Stimulated activated CD4-positive, alpha-beta T cell treated with anti-CD3 and anti-CD28 coated beads, TNF-alpha, amount 100 ng/mL, for 48 hours (primary cell): Measurements from ENCODE around the gene LRMDA.

Experiments used
- DNase-seq, 3 donors: peaks; one replicate each; pipeline ENCODE4 v3.0.0-alpha.2; 2020; ENCODE audit warnings: low read depth in 3 of 3

The LRMDA gene

GRCh38 chr10:76393875-76394706 lies 962.7 kb downstream of the LRMDA start:
- no peak for DNase-seq

- DNase-seq: no peak
These were observed 963.3 kb downstream of the LRMDA start for GRCh38 chr10:76394707-76395042.

GRCh38 chr10:76395251-76395650 lies 963.8 kb downstream of the LRMDA start:
- DNase-seq: no peak

GRCh38 chr10:76396134-76396533 lies 964.7 kb downstream of the LRMDA start:
- DNase-seq: no peak

- no peak for DNase-seq
These were observed 966.0 kb downstream of the LRMDA start for GRCh38 chr10:76397181-76398042.

GRCh38 chr10:76398043-76398710 lies 966.8 kb downstream of the LRMDA start:
- DNase-seq: no peak

GRCh38 chr10:76399226-76399625 lies 967.8 kb downstream of the LRMDA start:
- no peak for DNase-seq

- DNase-seq: no peak
These were observed 969.6 kb downstream of the LRMDA start for GRCh38 chr10:76401006-76401405.

GRCh38 chr10:76403912-76404311 lies 972.5 kb downstream of the LRMDA start:
- no peak for DNase-seq

- no peak for DNase-seq
These were observed 973.1 kb downstream of the LRMDA start for GRCh38 chr10:76404531-76404930.

- no peak for DNase-seq
These were observed 974.5 kb downstream of the LRMDA start for GRCh38 chr10:76405922-76406321.

- no peak for DNase-seq
These were observed 977.2 kb downstream of the LRMDA start for GRCh38 chr10:76408646-76409045.

- DNase-seq: no peak
These were observed 980.5 kb downstream of the LRMDA start for GRCh38 chr10:76411729-76412435.

- DNase-seq: no peak
These were observed 984.1 kb downstream of the LRMDA start for GRCh38 chr10:76415554-76415953.

- no peak for DNase-seq
These were observed 985.2 kb downstream of the LRMDA start for GRCh38 chr10:76416642-76417041.

- no peak for DNase-seq
These were observed 989.3 kb downstream of the LRMDA start for GRCh38 chr10:76420725-76421124.

- no peak for DNase-seq
These were observed 991.3 kb downstream of the LRMDA start for GRCh38 chr10:76422769-76423168.

- DNase-seq: no peak
These were observed 997.3 kb downstream of the LRMDA start for GRCh38 chr10:76428551-76429367.

GRCh38 chr10:76429368-76430060 lies 998.1 kb downstream of the LRMDA start:
- no peak for DNase-seq

GRCh38 chr10:76430061-76430645 lies 998.7 kb downstream of the LRMDA start:
- DNase-seq: no peak
